GM19025 (cell line): ENCODE measurements around the gene MCTP2.

Experiments used
- ATAC-seq: cut with Tn5 transposase; IDR thresholded peaks from one replicate; pipeline ENCODE4 v1.9.1; 2021; ENCODE audit warnings: mild to moderate bottlenecking, low read depth, moderate library complexity; ENCODE audit not compliant: unreplicated experiment

The MCTP2 gene

GRCh38 chr15:94421706-94422105, 190.3 kb downstream of the MCTP2 start:
- no peak for ATAC-seq

- ATAC-seq = no peak
Observed at GRCh38 chr15:94432279-94432678, 200.9 kb downstream of the MCTP2 start.

- ATAC-seq = no peak
Observed at GRCh38 chr15:94439158-94439557, 207.8 kb downstream of the MCTP2 start.

- ATAC-seq = no peak
Observed at GRCh38 chr15:94441760-94442159, 210.4 kb downstream of the MCTP2 start.

GRCh38 chr15:94442480-94442879, 211.1 kb downstream of the MCTP2 start:
- ATAC-seq = no peak

DNA sequence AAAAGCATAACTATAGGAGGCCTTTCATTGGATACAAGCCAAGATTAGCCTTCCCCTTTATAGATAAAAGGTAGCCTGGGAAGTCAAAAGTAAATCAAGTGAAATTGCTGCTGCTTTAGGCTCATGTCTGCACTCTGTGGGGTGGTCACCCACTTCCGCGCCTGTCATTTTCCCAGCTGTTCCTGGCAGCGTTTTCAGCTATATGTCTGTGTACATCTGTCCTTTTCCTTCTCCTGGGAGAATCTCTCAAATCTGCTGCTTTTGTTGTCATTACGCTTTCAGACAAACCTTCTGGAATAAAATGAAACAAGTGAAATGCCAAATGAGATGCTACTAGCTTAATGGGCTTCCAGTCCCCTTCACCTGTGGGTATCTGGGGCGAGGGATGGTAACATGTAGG, 211.8 kb downstream of the MCTP2 start:
- no peak for ATAC-seq

DNA sequence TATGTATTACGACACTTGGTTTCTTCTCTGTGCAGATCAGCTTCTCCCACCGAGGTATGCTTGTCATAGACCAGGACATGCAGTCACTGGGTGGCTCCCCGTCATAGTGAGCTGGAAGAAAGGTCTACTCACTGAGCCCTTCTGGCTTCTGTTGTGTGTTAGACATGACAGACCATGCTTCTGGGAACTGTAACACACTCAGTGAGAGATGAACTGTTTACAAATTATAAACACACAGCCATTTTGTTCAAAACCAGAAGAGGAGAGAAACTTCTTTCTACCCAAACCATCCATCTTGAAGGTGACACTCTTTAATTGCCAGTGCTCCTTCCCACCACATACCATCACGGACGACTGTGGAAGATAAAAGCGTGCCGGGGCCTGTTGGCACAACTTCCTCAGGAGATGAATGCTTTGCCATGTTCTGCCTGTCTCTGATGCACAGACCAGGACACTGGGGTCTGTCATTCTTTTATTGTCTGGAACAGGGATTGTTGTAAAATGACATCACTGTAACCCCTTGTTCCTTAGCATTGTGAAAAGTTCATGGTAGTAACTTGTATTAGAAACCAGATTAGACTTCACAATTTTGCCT, 214.3 kb downstream of the MCTP2 start:
- ATAC-seq = no peak

GRCh38 chr15:94446441-94446840, 215.1 kb downstream of the MCTP2 start:
- no peak for ATAC-seq

DNA sequence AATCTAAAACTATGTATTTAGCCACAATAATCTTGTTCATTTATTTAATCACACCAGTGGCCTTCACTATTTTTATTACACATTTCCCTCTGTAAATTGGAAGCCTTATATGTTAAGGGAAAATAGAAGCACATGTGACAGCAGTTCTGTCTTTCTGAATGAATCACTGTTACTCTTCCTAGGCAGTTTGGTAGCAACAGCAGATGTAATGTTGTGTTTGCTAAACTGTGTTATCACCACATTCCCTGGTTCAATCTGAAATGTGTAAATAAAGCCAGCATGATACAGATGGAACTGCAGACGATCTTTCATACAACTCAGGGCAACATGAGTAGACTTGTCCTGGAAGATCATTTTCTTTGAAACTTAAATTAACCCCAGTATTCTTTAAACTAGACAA, 220.1 kb downstream of the MCTP2 start:
- no peak for ATAC-seq

DNA sequence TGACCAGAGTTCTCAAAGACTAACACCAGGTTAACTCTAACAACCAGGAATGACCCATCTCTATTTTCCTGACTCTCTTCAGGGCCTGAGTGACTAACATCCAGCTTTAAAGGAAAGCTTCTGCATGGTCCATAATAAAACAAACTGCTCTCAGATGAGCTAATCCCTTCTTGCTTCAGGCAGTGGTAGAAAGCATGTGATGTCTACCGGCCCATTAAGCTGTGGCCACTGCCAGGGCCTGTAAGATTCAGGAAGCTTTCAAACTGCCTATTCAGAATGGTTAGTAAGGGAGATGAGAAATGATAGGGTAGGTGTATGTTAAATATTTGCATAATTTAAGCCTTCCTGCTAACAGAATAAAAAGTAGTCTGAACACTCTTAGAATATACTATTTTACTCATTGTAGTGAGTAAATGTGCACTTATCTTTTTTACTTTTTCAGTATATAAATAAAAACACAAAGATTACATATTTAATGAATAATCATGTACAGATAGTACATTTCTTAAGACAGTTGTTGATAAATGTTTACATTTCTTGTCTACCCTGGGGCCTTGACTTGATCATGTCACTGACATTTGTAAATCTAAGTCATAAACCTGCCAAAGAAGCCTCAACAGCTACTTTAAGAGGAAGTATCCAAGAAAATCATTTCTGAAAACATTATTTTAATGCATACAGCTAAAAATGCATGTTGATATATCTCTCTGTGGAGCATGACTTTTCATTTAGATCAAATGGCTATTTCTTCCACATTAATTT, 222.0 kb downstream of the MCTP2 start:
- ATAC-seq = no peak

GRCh38 chr15:94455297-94455696, 223.9 kb downstream of the MCTP2 start:
- ATAC-seq = no peak

GRCh38 chr15:94456226-94456625, 224.9 kb downstream of the MCTP2 start:
- ATAC-seq = no peak

- no peak for ATAC-seq
Observed at GRCh38 chr15:94457661-94458060, 226.3 kb downstream of the MCTP2 start.

GRCh38 chr15:94460624-94461023, 229.3 kb downstream of the MCTP2 start:
- ATAC-seq = no peak

GRCh38 chr15:94467034-94467433, 235.7 kb downstream of the MCTP2 start:
- ATAC-seq = no peak

GRCh38 chr15:94470492-94470891, 239.1 kb downstream of the MCTP2 start:
- no peak for ATAC-seq

DNA sequence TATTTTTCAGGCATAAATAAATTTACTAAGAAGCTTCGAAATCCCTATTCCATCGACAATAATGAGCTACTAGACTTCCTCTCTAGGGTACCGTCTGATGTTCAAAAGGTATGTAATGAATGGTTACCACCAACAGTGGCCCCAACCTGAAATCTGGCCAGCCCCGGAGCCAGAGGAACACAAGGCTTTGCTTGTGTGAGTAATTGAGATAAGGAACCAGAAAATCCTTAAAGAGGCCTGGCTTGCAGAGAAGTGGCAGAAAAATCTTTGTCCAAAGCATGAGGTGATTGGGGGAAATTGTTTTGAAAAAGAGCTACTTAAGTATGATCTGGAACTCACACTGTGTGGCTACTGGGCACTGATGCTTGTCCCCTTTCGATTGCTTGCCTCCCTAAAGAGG, 245.3 kb downstream of the MCTP2 start:
- no peak for ATAC-seq

DNA sequence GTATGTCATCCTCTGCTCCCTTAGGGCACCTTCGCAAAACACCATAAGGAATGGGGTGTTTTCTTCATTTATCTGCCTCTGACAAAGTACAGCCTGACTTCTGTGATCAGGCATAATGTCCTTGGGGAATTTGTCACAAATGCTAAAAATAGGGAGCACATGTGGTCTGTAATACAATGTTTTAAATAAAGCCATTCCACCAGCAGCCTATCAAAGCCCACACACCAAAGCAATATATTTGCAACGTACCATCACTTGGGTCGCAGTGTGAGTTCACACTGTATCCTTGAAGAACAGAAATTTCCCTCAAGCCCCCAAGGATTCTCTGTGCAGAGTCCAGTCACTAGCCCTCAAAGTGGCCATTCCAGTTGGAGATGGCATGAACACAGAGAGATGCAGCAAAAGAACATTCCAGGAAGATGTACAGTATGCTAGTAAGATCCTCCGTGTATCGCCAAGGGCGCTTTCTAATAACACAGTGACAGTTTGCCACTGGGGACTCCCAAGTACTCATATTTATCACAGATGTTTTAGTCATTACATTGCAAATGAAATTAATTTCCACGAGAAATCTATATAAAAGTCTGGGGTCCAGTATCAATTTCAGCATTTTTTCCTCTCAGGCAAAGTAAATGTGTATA, 246.7 kb downstream of the MCTP2 start:
- no peak for ATAC-seq

DNA sequence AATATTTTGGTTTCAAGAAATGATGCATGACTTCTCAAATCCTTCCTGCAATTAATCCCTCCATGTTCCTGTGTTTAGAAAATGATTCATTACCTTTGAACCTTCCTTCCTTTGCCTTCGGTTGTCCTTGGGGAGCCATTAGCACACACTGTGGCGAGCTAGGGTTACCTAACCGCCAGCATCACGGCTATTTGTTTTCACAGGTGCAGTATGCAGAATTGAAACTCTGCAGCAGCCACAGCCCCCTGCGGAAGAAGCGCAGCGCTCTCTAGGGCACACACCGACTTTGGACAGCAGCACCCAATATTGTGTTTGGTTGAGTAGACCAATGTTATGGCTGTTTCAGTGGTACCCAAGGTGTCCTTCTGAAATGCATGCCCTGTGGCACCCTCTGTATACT, 247.4 kb downstream of the MCTP2 start:
- ATAC-seq = no peak

GRCh38 chr15:94480289-94480834, 249.0 kb downstream of the MCTP2 start:
- no peak for ATAC-seq

DNA sequence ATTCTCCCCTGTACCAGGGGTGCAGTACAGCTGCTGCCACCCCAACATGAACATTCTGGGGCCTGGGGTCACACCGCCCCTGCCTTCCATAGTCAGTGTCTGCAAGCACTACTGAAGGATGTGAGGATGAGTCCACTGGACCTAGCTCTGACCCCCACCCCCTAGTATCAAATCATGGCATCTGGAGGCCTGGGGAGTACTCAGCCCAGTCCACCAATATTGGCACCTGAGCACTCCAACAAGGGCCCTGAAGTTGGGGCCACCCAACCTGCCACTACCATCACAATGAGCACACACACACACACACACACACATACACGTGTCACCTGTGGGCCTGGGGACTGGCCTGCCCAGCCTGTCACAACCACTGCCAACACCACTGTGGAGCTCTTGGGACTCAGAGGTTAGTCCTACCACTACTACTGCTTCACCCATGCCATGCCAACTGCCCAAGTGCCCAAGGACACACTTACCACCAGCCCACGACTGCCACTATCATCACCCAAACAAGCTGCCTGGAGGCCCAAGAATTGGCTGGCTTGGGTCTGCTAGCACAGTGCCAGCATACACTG, 253.9 kb downstream of the MCTP2 start:
- no peak for ATAC-seq
